Heart right ventricle (tissue), 16 donors: ENCODE results near the gene SETBP1. TPM values are rescaled to one million over a fixed set of nuclear protein-coding genes. Genes with fewer than 3 reads are reported as not detected.

Experiments
- ATAC-seq, 8 donors: fragments of 200-7000 bp; cut with Tn5 transposase; one replicate each; pipeline ENCODE4 v1.9.1; 2020; ENCODE audit warnings: mild to moderate bottlenecking in 8 of 8, moderate library complexity in 8 of 8, moderate number of reproducible peaks in 1 of 8
- DNase-seq, 2 donors: peaks; one replicate each; pipeline ENCODE4 v3.0.0-alpha.2; 2020
- H3K27ac ChIP-seq, 10 donors: fragments of 200-600 bp; sonication (generic) in 2 of 10; one replicate each; pipeline versions ENCODE4 v1.5.0 to v1.8.0; 2020 to 2022; ENCODE audit warnings: mild to moderate bottlenecking in 3 of 10
- H3K27me3 ChIP-seq, 7 donors: fragments of 200-600 bp; one replicate each; pipeline ENCODE4 v1.8.0; 2021 to 2022; ENCODE audit warnings: mild to moderate bottlenecking in 2 of 7
- H3K36me3 ChIP-seq, 9 donors: fragments of 200-600 bp; sonication (generic) in 1 of 9; one replicate each; pipeline versions ENCODE4 v1.5.0 to v1.8.0; 2020 to 2022; ENCODE audit warnings: mild to moderate bottlenecking in 2 of 9
- H3K4me1 ChIP-seq, 9 donors: fragments of 200-600 bp; sonication (generic) in 1 of 9; one replicate each; pipeline versions ENCODE4 v1.5.0 to v1.8.0; 2020 to 2022; ENCODE audit warnings: mild to moderate bottlenecking in 4 of 9
- H3K4me3 ChIP-seq, 10 donors: fragments of 200-600 bp; sonication (generic) in 2 of 10; one replicate each; pipeline versions ENCODE4 v1.5.0 to v1.8.0; 2020 to 2022; ENCODE audit warnings: mild to moderate bottlenecking in 7 of 10, moderate library complexity in 2 of 10
- H3K9me3 ChIP-seq, 11 donors: fragments of 200-600 bp in 10 of 11; sonication (generic) in 2 of 11; one replicate each; pipeline versions ENCODE4 v1.5.0 to v1.8.0; 2013 to 2022; ENCODE audit warnings: mild to moderate bottlenecking in 2 of 11, control low read depth in 1 of 11, moderate library complexity in 1 of 11
- WGBS, 2 donors: extraction: QIAGEN DNeasy Blood & Tissue Kit; methylation state at CpG; one replicate each; pipeline ENCODE4 v1.1.7; 2013; ENCODE audit warnings: inconsistent platforms in 1 of 2; 5-methylcytosine and 5-hydroxymethylcytosine counted together
- intact Hi-C, 10 donors: fragments of 100-400 bp; cut with DNase I; formaldehyde crosslinking; loops; one replicate each; pipeline versions ENCODE4 v1.11.1 to v1.14.2; 2022
- polyA plus RNA-seq, 2 donors: library from polyadenylated mRNA; stranded (reverse); fragments of 200-250 nt; gene quantifications; one replicate each; pipeline ENCODE4 v1.2.3, GENCODE V29; 2013
- total RNA-seq, 10 donors: library from RNA; stranded (reverse); fragmentation: NEBNext Ultra II Directional in 3 of 10; extraction: Animal tissue kit (Norgen Biotek cat#: 25700) in 3 of 10; gene quantifications; one replicate each; pipeline versions ENCODE4 v1.2.1 to v1.2.4, GENCODE V29; 2021 to 2023
- TF ChIP-seq, protein P1 (sequence below), 9 donors: fragments of 200-600 bp; sonication (generic) in 2 of 9; IDR thresholded peaks; one replicate each; pipeline versions ENCODE4 v1.5.0 to v1.8.0; 2021 to 2022; ENCODE audit warnings: antibody characterized with exemption in 9 of 9, mild to moderate bottlenecking in 5 of 9, moderate library complexity in 1 of 9
- donor health status: Arrhythmogenic right ventricular cardiomyopathy.
- donor health status: ischemic (EF 13 %, LVEDD 7.1; RV severe dilation, severe dysfunction).
- donor health status: healthy with polysubstance abuse.
- donor health status: DM: no; HTN: yes; CAD: no.
- donor health status: DM: no; HTN: no; CAD: no.
- donor health status: ischemic (EF 25% LVEDD 6.9; RV normal size, moderate dysfunction).
- donor health status: ischemic (EF 25% LVEDD 5.7; RV mildly dilated, moderate dysfunction).
- donor health status: healthy.
- donor health status: DM: yes; HTN: yes; CAD: no.
- donor health status: Ischemic cardiomyopathy.
- donor health status: ischemic (EF 35%, LVEDD 5.7; RV mildly dilated, moderate dysfunction).
- donor health status: nonischemic (EF 11% LVEDD 7.7; RV severe dilation, severe dysfunction).
- donor health status: DM: yes; HTN: yes; CAD: no.
- donor health status: PGD.
- donor health status: ischemic (EF 29% LVEDD 5.4; RV normal size, mild dysfunction).
- donor health status: nonischemic (EF 23%, LVEDD 6.1; RV moderate dilation, normal function).

Gene SETBP1
- total and polyA plus RNA-seq, 12 donors = 0.71 to 12.2 (median 6.1) TPM

DNA sequence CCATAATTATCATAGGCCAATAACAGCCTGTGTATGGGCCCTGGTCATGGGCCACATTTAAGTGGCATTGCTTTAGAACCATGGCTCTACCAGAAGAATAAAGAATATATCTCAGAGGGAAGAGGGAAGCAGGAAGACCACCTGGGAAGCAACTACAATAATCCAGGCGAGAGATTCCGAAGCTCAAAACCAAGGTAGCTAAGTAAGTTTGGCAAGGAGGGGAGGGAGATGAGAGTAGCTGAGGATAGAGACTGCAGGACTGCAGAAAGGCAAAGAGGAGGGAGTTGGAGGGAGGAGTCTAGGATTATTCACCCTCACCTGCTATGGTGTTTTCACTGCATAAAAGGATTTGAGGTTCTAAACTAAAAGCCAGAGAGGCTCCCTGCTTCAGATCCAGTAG is 293.5 kb downstream of the SETBP1 start:
- intact Hi-C loops = no loop called here
- ATAC-seq = no peak
- Histone ChIP-seq H3K27ac (no peak overlapping the region), H3K27me3 (no peaks in the 10 kb centered on the region), H3K4me1 (peaks cover 0 to 10% (median 0%) of the 10 kb centered on the region in 9 donors), H3K36me3 (no peaks in the 10 kb centered on the region), H3K9me3 (no peaks in the 10 kb centered on the region), H3K4me3 (no peak overlapping the region)
- TF ChIP-seq, protein P1, sequence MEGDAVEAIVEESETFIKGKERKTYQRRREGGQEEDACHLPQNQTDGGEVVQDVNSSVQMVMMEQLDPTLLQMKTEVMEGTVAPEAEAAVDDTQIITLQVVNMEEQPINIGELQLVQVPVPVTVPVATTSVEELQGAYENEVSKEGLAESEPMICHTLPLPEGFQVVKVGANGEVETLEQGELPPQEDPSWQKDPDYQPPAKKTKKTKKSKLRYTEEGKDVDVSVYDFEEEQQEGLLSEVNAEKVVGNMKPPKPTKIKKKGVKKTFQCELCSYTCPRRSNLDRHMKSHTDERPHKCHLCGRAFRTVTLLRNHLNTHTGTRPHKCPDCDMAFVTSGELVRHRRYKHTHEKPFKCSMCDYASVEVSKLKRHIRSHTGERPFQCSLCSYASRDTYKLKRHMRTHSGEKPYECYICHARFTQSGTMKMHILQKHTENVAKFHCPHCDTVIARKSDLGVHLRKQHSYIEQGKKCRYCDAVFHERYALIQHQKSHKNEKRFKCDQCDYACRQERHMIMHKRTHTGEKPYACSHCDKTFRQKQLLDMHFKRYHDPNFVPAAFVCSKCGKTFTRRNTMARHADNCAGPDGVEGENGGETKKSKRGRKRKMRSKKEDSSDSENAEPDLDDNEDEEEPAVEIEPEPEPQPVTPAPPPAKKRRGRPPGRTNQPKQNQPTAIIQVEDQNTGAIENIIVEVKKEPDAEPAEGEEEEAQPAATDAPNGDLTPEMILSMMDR (IDR thresholded peaks at IDR 0.05) = no peak
- WGBS, 2 donors = 92 to 96% methylated on average over 2 of the region's 2 CpGs
- no peak for DNase-seq

- intact Hi-C loops = no loop called here
- Histone ChIP-seq H3K9me3 (no peaks in the 10 kb centered on the region), H3K27ac (no peak overlapping the region), H3K4me1 (peaks cover 0 to 4% (median 0%) of the 10 kb centered on the region in 9 donors), H3K36me3 (no peaks in the 10 kb centered on the region), H3K4me3 (no peak overlapping the region), H3K27me3 (no peaks in the 10 kb centered on the region)
- DNase-seq (no peak), ATAC-seq (no peak)
- TF ChIP-seq, protein P1 (IDR thresholded peaks at IDR 0.05) = no peak
- WGBS, 2 donors = 96 to 97% methylated on average over 4 of the region's 4 CpGs
Observed at GRCh38 chr18:44977856-44978255, 297.2 kb downstream of the SETBP1 start.

DNA sequence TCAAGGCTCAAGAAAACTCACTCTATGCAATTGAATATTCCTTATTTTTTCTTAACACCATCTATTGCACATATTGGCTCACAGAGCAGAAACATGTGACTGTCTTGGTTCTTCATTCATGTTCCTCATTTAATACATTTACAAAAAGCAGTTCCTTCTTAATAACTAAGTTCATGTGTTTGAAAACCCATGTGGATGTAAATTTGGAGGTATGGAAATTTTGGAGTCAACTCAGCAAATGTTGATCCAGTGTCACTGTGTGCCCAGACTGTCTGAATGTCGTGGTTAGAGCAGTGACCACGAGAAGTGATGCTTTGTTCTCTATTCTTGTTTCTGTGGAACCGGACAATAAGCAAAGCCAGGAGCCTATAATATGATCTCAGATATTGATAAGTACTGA is 299.1 kb downstream of the SETBP1 start:
- TF ChIP-seq, protein P1 (IDR thresholded peaks at IDR 0.05) = no peak
- Histone ChIP-seq H3K4me3 (no peak overlapping the region), H3K9me3 (no peaks in the 10 kb centered on the region), H3K36me3 (no peaks in the 10 kb centered on the region), H3K27me3 (no peaks in the 10 kb centered on the region), H3K4me1 (peaks cover 0 to 4% (median 0%) of the 10 kb centered on the region in 9 donors), H3K27ac (no peak overlapping the region)
- ATAC-seq = no peak
- DNase-seq = no peak
- 84 to 90% methylated on average over 3 of the region's 3 CpGs for WGBS, 2 donors
- intact Hi-C loops = loop anchor here in 1 of 10 donors (10.0 kb wide), 1 partner anchor 55 kb away; no protein-coding TSS in a partner anchor

- H3K4me3 ChIP-seq = no peak overlapping the region
- no peaks in the 10 kb centered on the region for H3K27me3 ChIP-seq
- H3K36me3 ChIP-seq = no peaks in the 10 kb centered on the region
- intact Hi-C loops = loop anchor here in 1 of 10 donors (10.0 kb wide), 1 partner anchor 56 kb away; no protein-coding TSS in a partner anchor
- peaks cover 0 to 4% (median 0%) of the 10 kb centered on the region in 9 donors for H3K4me1 ChIP-seq
- DNase-seq = no peak
- TF ChIP-seq, protein P1 (IDR thresholded peaks at IDR 0.05) = no peak
- no peaks in the 10 kb centered on the region for H3K9me3 ChIP-seq
- no peak overlapping the region for H3K27ac ChIP-seq
- no peak for ATAC-seq
- 91 to 97% methylated on average over 5 of the region's 5 CpGs for WGBS, 2 donors
Observed at GRCh38 chr18:44981121-44981520, 300.4 kb downstream of the SETBP1 start.
